HG02642 (cell line): Measurements from ENCODE around the gene FIGLA.

Experiments
- ATAC-seq: cut with Tn5 transposase; IDR thresholded peaks from one replicate; pipeline ENCODE4 v1.9.1; 2021; ENCODE audit warnings: mild to moderate bottlenecking; ENCODE audit not compliant: unreplicated experiment, poor library complexity

Gene FIGLA

DNA sequence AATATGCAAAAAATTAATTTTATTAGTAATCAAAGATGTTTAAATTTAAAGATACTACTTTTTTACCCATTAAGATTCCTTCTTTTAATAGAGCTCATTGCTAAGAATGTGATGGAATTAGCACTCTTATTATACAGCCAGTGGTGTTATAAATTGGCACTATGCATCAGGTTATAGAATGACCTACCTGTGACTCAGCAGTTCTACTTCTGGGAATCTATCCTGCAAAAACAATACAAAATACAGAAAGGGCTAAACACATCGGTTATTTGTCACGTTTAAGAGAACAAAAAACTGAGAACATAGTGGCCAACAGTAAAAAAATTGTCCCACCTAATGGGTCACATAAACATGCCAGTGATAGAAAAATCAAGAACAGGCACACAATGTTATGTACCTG, 13.0 kb downstream of the FIGLA start:
- no peak for ATAC-seq

DNA sequence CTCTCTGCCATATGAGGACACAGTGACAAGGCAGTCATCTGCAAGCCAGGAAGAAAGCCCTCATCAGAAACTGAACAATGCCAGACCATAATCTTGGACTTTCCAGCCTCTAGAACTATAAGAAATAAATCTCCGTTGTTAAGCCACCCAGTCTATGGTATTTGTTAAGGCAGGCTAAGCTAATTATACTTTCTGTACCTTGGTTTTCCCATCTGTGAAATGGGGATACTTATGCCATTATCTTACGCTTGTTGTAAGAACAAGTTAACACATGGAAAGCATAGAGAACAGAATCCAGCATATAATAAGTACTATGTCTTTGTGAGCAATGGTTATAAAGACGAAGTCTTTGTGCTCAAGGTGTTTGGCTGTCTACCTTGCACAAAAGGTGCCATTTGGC, 14.2 kb downstream of the FIGLA start:
- ATAC-seq: no peak

DNA sequence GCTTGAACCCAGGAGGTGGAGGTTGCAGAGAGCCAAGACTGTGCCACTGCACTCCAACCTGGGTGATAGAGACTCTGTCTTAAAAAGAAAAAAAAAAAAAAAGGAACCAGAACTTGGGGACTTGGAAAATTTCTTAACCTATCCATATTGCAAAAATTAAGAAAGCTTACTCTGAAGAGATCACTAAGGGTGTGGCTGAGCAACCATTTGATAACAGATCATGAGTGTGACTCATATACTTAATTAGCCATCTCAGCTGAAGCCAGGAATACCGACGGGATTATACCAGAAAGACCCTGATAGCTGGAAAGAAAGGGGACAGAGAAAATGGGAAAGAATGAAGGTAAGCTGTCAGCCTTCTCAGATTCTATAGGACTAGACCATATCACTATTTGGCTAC, 15.3 kb downstream of the FIGLA start:
- ATAC-seq: no peak

DNA sequence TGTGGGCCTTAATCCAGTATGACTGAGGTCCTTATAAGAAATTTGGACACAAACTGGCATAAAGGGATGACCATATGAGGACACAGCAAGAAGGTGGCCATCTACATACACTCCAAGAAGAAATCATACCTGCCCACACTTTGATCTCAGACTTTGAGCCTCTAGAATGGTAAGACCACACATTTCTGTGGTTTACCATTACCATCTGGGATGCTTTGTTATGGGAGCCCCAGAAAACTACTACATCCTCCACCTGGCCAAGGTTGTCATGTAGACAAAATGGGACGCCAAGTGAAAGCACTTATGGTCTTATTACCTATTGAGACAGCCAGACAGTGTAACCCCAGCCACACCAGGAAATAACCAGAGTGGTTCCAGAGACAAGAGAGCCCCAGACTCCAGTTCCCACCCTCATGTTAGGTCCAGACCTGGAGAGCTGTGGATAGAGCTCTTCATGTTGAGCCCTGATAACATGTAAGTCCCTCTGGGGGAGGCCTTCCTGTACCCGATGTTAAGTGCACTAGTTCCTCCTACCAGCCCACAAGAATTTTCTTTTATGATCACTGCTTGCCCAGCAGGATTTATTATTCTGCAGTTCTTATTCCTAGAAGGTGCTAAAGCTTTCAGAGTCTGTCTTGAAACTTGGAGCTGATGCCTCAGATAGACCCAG, 17.8 kb downstream of the FIGLA start:
- ATAC-seq: no peak

DNA sequence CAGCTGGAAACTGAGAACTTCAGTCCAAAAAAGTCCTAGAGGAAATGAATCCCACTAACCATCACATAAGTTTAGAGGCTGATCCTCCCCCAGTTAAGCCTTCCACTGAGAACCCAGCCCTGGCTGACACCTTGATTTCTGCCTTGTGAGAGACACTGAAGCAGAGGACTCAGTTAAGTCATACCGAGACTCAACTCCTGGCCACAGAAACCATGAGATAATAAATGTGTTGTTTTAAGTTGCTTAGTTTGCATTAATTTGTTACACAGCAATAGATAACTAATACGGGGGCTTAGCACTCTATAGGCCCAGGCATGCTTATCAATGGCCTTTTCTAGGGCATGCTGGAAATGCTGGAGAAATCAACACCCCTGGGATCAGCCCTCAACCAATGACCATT, 19.0 kb downstream of the FIGLA start:
- ATAC-seq: no peak

DNA sequence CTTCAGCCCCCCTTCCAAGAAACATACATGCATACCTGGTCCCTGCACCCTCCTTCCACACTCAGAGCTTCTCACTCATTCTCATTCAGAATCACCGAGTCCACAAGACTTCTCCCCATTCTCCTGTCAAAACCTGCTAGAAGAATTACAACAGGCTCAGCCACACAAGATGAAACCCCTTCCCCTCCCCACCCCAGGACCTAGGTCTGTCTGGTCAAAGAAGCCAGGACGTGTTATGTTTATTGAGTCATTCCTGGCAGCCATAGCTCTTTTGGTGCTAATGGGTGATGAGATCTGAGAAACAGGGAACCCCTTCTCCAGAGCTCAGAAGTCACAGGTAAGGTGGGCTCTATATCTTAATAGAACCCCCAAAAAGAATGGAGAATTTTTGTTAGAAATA, 21.0 kb downstream of the FIGLA start:
- no peak for ATAC-seq

DNA sequence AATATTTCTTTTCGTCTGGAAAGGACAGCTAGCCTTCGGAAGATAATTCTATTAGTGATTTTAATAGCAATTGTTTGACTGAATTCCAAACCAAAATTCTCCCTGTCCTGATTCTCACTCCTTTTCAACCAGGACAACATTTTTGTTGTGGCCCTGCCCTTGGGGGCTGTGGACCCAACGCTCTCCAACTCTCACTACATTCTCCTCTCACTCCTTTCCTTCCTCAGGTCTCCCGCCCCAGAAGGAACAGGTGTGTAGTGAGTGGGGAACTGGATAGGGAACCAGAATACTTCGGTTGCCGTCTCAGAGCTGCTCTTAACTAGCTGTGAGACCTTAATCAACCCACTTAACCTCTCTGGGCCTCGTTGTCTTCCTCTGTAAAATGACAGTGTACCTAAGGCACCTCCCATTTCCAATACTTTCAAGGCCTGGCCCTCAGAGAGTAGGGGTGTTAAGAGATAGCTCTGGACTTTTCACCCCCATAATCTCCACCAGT, 21.8 kb downstream of the FIGLA start:
- no peak for ATAC-seq

DNA sequence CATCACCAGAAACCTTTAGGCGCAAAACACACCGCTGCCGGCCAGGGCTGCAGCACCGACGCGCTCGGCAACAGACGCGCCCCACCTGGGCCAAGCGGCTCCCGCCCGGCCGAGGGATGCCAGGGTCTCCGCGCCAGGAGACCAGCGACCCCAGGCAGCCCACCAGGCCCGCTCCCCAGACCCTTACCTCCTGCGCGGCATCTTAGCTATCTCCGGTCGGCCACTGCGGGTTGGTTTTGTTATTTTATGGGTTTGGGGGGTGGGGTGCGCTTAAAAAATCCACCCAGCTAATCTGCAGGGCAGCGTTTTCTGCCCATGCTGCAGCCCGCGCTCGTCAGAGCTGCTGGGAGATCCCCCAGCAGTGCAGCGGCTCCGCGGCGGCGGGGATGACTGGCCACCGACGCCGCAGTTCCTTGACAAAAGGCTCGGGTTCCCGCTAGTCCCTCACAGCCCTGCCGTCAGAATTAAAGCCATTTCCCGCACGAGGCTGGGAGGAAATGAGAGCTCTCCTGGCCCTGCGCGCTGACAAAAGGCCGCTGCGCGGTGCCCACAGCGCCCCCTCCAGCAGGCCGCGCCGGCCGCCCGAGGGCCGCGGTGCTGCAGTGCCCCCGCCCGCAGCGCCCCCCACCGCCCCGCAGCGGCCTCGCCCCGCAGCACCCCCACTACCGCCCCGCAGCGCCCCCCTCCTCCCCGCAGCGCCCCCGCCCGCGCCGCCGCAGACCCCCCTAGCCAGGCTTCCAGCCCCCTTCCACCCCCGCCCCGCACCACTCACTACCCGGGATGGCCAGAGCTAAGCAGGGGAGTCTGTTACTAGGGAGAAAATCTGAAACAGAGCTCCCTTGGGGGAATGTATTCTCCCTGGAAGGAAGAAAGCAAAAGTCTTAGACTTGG, 22.5 kb downstream of the FIGLA start, which contains the start of gene ADD2:
Gene ADD2, minus strand, starts transcription at position 502 of the 891 bp plus-strand sequence. CDS start 61,792 bp downstream, outside the sequence.
- peak; percentile 43 for ATAC-seq

DNA sequence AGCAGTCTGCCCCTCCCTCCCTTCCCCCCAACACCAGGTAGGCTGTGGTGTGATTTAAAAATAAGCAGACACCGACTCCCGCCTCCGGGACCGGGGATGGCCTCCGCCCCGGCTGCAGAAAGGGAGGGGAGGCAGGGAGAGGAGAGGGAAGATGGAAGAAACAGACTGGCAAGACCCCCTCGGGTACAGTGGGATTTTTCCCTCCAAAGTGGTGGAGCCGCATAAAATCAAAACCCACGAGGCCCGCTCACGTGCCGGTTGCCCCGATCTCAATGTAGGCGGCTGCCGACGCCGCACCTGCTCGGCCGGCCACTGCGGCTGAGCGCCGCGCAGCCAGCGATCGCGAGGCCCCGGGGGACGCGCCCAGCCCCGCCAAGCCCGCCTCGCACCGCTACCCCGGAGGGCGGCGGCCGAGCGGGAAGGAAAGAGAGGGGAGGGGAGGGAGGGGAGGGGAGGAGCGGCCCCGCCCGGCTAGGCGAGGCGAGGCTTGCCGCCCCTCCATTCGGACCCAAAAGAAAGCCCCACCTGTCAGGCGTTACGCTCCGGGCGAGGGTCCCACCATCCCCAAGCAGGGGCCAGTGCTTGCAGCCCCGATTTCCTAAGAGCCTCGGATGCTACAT, 23.3 kb downstream of the FIGLA start:
- ATAC-seq: no peak

DNA sequence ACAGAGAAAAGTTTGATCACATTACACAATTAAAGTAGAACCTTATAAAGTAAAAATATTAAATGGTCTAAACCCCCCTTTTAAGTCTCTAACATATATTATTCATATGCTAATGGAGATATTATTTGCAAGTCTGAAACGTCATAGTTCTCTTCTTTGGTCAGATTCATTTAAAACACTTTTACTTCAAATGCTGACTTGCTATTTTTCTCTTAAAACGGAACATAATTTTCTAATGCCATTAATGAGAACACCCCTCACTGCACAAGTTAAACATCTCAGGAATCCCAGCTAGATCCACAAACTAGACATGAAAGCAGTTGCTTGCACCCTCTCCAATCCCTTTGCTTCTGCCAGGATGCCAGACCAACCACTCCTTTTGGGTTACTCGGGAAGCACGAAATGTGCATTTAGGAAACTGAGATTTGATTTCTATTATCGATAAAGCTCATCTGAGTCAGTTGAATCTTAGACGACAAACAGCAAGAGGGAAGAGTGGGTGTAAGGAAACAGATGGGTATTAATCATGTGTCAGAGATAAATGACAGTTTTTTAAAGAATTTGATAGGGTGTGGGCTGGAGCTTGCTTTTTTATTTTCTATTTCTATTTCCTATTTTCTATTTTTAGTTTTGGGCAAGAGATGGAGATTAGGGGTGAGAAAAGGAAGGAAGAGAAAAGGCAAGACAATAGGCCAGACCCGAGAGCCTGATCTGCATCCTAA, 23.9 kb downstream of the FIGLA start:
- ATAC-seq: no peak

DNA sequence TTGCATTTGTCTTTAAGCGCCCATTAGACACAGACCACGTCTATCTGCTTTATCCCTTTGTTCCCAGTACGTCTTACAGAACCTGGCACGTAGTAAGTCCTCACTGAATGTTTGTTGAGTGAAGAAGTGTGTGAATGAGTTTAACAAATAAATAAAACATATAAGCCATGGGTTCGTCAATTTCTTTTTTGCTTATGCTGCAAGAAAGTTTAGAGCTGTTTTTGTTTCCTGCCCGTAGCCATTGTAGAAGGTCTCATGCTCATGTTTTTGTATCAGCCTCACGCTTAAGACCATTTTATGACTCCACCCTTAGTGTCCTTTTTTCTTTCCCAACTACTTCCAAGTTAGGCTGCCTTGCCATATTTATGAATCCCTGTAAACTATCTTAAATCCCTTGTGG, 24.9 kb downstream of the FIGLA start:
- ATAC-seq: no peak

DNA sequence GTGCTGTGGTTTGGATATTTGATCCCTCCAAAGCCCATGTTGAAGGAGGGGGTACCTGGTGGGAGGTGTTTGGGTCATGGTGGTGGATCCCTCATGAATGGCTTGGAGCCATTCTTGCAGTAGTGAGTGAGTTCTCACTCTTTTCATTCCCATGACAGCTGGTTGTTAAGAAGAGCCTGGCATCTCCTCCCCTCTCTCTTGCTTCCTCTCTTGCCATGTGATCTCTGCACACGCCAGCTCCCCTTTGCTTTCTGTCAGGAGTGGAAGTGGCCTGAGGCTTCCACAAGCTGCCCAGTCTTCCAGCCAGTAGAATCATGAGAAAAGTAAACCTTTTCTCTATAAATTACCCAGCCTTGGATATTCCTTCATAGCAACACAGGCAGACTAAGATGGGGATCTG, 31.0 kb downstream of the FIGLA start:
- ATAC-seq: no peak

DNA sequence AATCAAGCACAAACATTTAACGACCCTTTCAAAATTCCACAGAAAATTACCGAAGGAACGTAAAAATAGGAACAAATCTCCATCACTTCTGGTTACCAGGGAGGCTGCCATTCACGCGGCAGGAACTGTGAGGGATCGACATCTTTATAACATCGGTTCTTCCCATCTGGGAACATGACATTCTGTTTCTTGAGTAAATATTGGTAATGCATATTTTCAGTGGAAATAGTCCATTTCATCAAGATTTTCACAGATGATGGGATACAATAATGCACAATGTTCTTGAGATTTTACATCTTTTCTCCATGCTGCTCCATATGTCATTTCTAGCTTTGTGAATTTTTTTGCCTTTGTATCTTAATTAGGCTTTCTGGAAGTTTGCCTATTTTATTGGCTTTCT, 32.5 kb downstream of the FIGLA start:
- no peak for ATAC-seq

DNA sequence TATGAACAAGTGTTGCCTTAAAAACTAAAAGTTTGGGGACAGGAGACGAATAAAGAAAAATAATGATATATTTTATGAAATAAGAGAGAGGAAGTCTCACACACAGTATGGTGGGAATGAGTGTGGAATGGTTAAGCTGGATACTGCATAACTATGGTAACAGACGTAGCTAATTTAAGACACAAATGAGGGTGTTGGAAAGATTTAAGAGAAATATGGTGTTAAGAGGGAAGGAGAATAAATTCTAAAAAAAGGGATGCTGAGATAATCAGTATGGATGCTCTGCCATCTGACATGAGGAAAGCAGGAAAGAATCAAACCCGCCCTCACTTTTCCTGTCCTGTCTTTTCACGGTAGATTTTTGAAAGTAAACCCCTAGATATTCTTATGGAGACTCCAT, 33.1 kb downstream of the FIGLA start:
- ATAC-seq: no peak

DNA sequence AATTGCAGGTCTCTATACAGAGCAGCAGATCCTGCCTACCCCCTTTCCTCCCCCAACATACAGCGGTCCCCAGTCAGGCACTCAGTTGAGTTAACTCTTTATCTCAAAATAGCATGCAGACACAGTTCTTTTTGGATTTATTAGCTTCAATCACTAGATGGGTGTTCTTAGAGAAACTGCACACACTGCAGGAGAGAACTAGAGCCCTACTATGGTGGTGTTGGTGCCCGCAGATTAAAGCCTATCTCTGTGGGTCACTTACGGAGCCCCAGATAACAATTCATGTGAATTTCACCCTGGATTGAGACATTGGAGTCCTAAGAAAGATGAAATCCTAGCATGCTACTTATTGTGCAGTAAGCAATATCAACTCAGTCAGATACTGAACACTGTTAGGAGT, 34.3 kb downstream of the FIGLA start:
- ATAC-seq: no peak

DNA sequence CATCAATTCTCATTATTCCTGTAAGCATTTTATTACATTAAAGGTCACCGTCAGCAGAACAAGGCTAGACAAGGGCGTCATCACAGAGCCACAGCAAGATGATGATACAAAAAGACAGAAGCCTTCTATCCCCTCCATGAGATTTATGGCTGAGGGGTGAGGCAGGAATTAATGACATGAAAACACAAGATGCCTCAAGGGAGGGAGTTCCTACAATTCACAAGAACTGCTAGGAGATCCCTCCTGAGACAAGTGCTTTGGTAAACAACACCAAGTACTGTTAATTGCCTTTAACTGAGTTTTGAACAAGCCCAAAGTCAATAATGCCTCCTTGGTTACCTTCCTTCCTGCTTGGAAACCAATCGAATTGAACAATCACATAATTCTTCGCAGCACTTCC, 36.5 kb downstream of the FIGLA start:
- ATAC-seq: no peak

DNA sequence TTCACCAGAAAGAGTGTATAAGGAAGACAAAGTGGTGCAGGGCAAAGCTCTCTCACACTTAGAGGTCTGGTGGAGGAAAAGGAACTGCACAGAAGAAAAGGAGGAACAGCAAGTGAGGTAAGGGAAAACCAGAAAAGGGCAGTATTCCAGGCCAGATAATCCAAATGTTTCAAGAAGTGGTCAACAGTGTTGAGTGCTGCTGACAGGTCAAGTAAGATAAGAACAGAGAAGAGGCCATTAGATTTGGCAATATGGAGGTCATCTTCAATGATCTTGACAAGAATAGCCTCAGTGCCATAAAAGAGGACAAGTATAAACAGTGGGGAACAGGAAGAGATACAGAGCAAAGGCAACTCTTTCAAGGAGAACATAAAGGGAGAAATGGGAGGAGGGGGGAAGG, 37.4 kb downstream of the FIGLA start:
- ATAC-seq: no peak

DNA sequence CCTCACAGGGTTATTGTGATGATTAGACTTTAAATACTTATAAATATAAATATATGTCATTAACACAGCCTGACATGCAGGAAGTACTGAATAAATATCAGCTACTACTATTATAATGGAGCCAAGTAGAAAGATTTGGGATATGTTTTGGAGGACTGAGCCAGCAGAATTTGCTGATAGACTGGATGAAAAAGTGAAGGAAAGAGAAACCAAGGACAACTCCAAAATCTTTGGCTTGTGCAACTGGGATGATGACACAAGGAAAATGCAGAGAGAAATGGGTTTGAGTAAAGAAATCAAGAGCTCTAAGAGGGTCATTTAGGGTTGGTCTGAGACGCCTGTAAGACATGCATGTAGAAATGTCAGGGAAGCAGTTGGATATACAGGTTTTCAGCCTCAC, 38.0 kb downstream of the FIGLA start:
- no peak for ATAC-seq

DNA sequence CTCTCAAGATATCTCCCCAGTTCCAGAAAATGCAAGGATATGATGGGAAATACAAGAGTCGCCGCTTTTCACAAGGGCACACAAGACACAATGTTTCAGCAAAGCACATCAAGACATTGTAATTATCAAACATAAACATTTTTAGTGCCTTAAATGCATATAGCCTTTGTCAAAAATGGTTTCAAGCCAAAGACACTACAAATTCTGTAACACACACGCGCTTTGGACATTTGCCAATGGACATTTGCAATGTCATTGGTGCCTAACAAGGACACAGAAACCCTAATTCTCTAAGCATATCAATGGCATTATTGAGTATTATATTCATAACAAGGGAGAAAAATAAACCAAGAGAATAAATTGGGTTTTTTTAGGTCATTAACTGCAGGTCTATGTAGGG, 38.6 kb downstream of the FIGLA start:
- ATAC-seq: no peak

DNA sequence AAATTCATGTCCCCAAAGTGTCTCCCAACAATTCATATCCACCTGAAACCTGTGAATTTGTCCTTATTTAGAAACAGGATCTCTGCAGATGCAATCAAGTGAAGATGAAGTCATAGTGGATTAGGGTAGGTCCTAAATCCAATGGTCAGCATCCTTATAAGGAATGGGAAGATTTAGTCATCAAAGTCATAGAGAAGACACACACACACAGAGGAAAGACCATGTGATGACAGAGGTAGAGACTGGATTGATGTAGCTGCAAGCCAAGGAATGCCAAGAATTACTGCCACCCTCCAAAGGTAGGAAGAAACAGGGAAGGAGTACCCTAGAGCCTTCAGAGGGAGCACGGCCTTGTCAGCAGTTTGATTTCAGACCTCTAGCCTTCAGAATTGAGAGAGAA, 40.1 kb downstream of the FIGLA start:
- no peak for ATAC-seq
